Vagina (tissue), 2 donors: Measurements from ENCODE around the gene NOTCH1.

Experiments used
- POLR2AphosphoS5 ChIP-seq, 2 donors: sonication (generic); formaldehyde crosslinking; IDR thresholded peaks; one replicate each; pipeline ENCODE4 v1.9.0; 2017; ENCODE audit warnings: antibody characterized with exemption in 2 of 2, mild to moderate bottlenecking in 2 of 2, low read depth in 1 of 2; ENCODE audit not compliant: insufficient read depth in 1 of 2
- TF ChIP-seq, protein P1 (sequence below), 3 experiments: fragments of 450-650 bp in 2 of 3; fragments of 200-600 bp in 1 of 3; sonication (generic) in 1 of 3; IDR thresholded peaks; one replicate each; pipeline ENCODE4 v1.5.1; 2017 to 2019; ENCODE audit warnings: antibody characterized with exemption in 3 of 3, mild to moderate bottlenecking in 2 of 3, moderate library complexity in 2 of 3

GRCh38 chr9:136499935-136500910 is 45.6 kb downstream of the NOTCH1 start:
- TF ChIP-seq, protein P1, sequence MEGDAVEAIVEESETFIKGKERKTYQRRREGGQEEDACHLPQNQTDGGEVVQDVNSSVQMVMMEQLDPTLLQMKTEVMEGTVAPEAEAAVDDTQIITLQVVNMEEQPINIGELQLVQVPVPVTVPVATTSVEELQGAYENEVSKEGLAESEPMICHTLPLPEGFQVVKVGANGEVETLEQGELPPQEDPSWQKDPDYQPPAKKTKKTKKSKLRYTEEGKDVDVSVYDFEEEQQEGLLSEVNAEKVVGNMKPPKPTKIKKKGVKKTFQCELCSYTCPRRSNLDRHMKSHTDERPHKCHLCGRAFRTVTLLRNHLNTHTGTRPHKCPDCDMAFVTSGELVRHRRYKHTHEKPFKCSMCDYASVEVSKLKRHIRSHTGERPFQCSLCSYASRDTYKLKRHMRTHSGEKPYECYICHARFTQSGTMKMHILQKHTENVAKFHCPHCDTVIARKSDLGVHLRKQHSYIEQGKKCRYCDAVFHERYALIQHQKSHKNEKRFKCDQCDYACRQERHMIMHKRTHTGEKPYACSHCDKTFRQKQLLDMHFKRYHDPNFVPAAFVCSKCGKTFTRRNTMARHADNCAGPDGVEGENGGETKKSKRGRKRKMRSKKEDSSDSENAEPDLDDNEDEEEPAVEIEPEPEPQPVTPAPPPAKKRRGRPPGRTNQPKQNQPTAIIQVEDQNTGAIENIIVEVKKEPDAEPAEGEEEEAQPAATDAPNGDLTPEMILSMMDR (IDR thresholded peaks at IDR 0.05): no peak
- TF ChIP-seq POLR2AphosphoS5 (IDR thresholded peaks at IDR 0.05; ENCODE audit: insufficient read depth in 1 of 2, low read depth in 1 of 2): no peak
